H9 (cell line): ENCODE results near the gene ELF3. TPM values are rescaled to one million over a fixed set of nuclear protein-coding genes. Genes with fewer than 3 reads are reported as not detected.

Experiments
- DNase-seq: peaks from one replicate; pipeline ENCODE4 v3.0.0-alpha.2; 2017
- H2AFZ ChIP-seq: one replicate; pipeline ENCODE4 v1.6.1; 2013; ENCODE audit warnings: mild to moderate bottlenecking, low read length, control low read depth, moderate library complexity
- H2AK5ac ChIP-seq: 2 replicates; pipeline ENCODE4 v1.6.1; 2013; ENCODE audit warnings: low read length, control low read depth, mixed read lengths; ENCODE audit not compliant: insufficient read length
- H2BK120ac ChIP-seq: one replicate; pipeline ENCODE4 v1.6.1; 2013; ENCODE audit warnings: low read depth, mild to moderate bottlenecking, low read length, control low read depth, inconsistent platforms; ENCODE audit not compliant: poor library complexity, severe bottlenecking
- H2BK12ac ChIP-seq: 2 replicates; pipeline ENCODE4 v1.6.1; 2013; ENCODE audit warnings: low read length, control low read depth, mixed read lengths, low read depth; ENCODE audit not compliant: insufficient read length
- H2BK15ac ChIP-seq: 2 replicates; pipeline ENCODE4 v1.6.1; 2013; ENCODE audit warnings: low read depth, low read length, control low read depth
- H2BK20ac ChIP-seq: one replicate; pipeline ENCODE4 v1.6.1; 2013; ENCODE audit warnings: low read depth, mild to moderate bottlenecking, low read length, control low read depth, inconsistent platforms; ENCODE audit not compliant: poor library complexity, severe bottlenecking
- H2BK5ac ChIP-seq: 2 replicates; pipeline ENCODE4 v1.6.1; 2013; ENCODE audit warnings: low read length, control low read depth, mixed read lengths; ENCODE audit not compliant: insufficient read length
- H3K14ac ChIP-seq: 2 replicates; pipeline ENCODE4 v1.6.1; 2013; ENCODE audit warnings: low read length, control low read depth; ENCODE audit not compliant: insufficient read depth
- H3K18ac ChIP-seq: 2 replicates; pipeline ENCODE4 v1.6.1; 2013; ENCODE audit warnings: low read depth, mild to moderate bottlenecking, mixed read lengths, low read length, control low read depth; ENCODE audit not compliant: insufficient read length
- H3K23ac ChIP-seq: 2 replicates; pipeline ENCODE4 v1.6.1; 2013; ENCODE audit warnings: low read length, control low read depth, mixed read lengths, low read depth; ENCODE audit not compliant: insufficient read length
- H3K23me2 ChIP-seq: 2 replicates; pipeline ENCODE4 v1.6.1; 2013; ENCODE audit warnings: low read depth, mild to moderate bottlenecking, mixed read lengths, low read length, control low read depth; ENCODE audit not compliant: insufficient read length, poor library complexity, severe bottlenecking
- H3K27ac ChIP-seq: 2 replicates; pipeline ENCODE4 v1.5.1; 2013; ENCODE audit warnings: low read length, control low read depth, mixed read lengths, low read depth; ENCODE audit not compliant: insufficient read length
- H3K27me3 ChIP-seq: 2 replicates; pipeline ENCODE4 v1.6.1; 2013; ENCODE audit warnings: low read length, control low read depth, inconsistent platforms; ENCODE audit not compliant: insufficient read depth
- H3K4ac ChIP-seq: 2 replicates; pipeline ENCODE4 v1.6.1; 2013; ENCODE audit warnings: low read depth, mild to moderate bottlenecking, control low read depth, inconsistent platforms, low read length, moderate library complexity
- H3K4me1 ChIP-seq: 2 replicates; pipeline ENCODE4 v1.6.1; 2013; ENCODE audit warnings: low read length, control low read depth, inconsistent platforms; ENCODE audit not compliant: insufficient read depth
- H3K4me2 ChIP-seq: 2 replicates; pipeline ENCODE4 v1.6.1; 2013; ENCODE audit warnings: low read length, control low read depth, mixed read lengths; ENCODE audit not compliant: insufficient read length, insufficient read depth
- H3K56ac ChIP-seq: 2 replicates; pipeline ENCODE4 v1.6.1; 2013; ENCODE audit warnings: low read depth, mild to moderate bottlenecking, mixed read lengths, low read length, control low read depth; ENCODE audit not compliant: insufficient read length
- H3K79me1 ChIP-seq: 2 replicates; pipeline ENCODE4 v1.6.1; 2013; ENCODE audit warnings: low read depth, mild to moderate bottlenecking, moderate library complexity, low read length, control low read depth, inconsistent platforms; ENCODE audit not compliant: insufficient read depth, poor library complexity, severe bottlenecking
- H3K79me2 ChIP-seq: 2 replicates; pipeline ENCODE4 v1.6.1; 2013; ENCODE audit warnings: low read length, control low read depth, inconsistent platforms; ENCODE audit not compliant: insufficient read depth
- H3K9ac ChIP-seq: 2 replicates; pipeline ENCODE4 v1.6.1; 2013; ENCODE audit warnings: low read length, control low read depth, mixed read lengths; ENCODE audit not compliant: insufficient read length; ENCODE audit errors: extremely low read depth
- H3K9me3 ChIP-seq: one replicate; pipeline ENCODE4 v1.6.1; 2013; ENCODE audit warnings: low read depth, low read length, inconsistent platforms; ENCODE audit not compliant: control insufficient read depth
- H3T11ph ChIP-seq: one replicate; pipeline ENCODE4 v1.6.1; 2013; ENCODE audit warnings: mild to moderate bottlenecking, low read length, control low read depth, inconsistent platforms
- H4K20me1 ChIP-seq: one replicate; pipeline ENCODE4 v1.6.1; 2013; ENCODE audit not compliant: control insufficient read depth, insufficient read length, insufficient read depth
- H4K5ac ChIP-seq: 2 replicates; pipeline ENCODE4 v1.6.1; 2013; ENCODE audit warnings: low read depth, mild to moderate bottlenecking, mixed read lengths, low read length, control low read depth; ENCODE audit not compliant: insufficient read length
- H4K8ac ChIP-seq: replicated peaks from 2 replicates; pipeline ENCODE4 v1.6.1; 2013; ENCODE audit warnings: low read length, control low read depth, mixed read lengths, low read depth; ENCODE audit not compliant: insufficient read length
- H4K91ac ChIP-seq: 2 replicates; pipeline ENCODE4 v1.6.1; 2013; ENCODE audit warnings: low read depth, mild to moderate bottlenecking, moderate library complexity, mixed read lengths, low read length, control low read depth; ENCODE audit not compliant: insufficient read length
- H3K27ac Mint-ChIP-seq, 3 experiments: 2 replicates in 2 of 3; 3 replicates in 1 of 3; pipeline ENCODE4 v1.8.0; 2020 to 2021; ENCODE audit warnings: mixed read lengths in 3 of 3, mild to moderate bottlenecking in 1 of 3, moderate library complexity in 1 of 3
- H3K27me3 Mint-ChIP-seq: 2 replicates; pipeline ENCODE4 v1.8.0; 2021; ENCODE audit warnings: low read depth, mild to moderate bottlenecking, moderate library complexity, mixed read lengths
- H3K36me3 Mint-ChIP-seq, 3 experiments: 2 replicates in 2 of 3; 3 replicates in 1 of 3; pipeline ENCODE4 v1.8.0; 2020 to 2021; ENCODE audit warnings: low read depth in 3 of 3, mixed read lengths in 3 of 3; ENCODE audit not compliant: insufficient read depth in 1 of 3
- H3K4me1 Mint-ChIP-seq, 2 experiments: 2 replicates each; pipeline ENCODE4 v1.8.0; 2020; ENCODE audit warnings: mixed read lengths in 2 of 2
- H3K4me3 Mint-ChIP-seq, 2 experiments: 2 replicates in 1 of 2; 3 replicates in 1 of 2; pipeline ENCODE4 v1.8.0; 2020 to 2021; ENCODE audit warnings: mild to moderate bottlenecking in 2 of 2, mixed read lengths in 2 of 2, moderate library complexity in 1 of 2
- H3K9me3 Mint-ChIP-seq, 2 experiments: 2 replicates in 1 of 2; 3 replicates in 1 of 2; pipeline ENCODE4 v1.8.0; 2020; ENCODE audit warnings: mild to moderate bottlenecking in 2 of 2, mixed read lengths in 2 of 2, moderate library complexity in 1 of 2
- WGBS: extraction: QIAGEN DNeasy Blood & Tissue Kit; methylation state at CpG from one replicate; pipeline ENCODE4 v1.1.7; 2013; ENCODE audit warnings: missing lambda C conversion rate, low lambda C conversion rate, mixed read lengths; ENCODE audit not compliant: insufficient read length; ENCODE audit errors: extremely low coverage; 5-methylcytosine and 5-hydroxymethylcytosine counted together
- total RNA-seq: library from RNA; stranded (reverse); gene quantifications from 2 replicates; pipeline ENCODE4 v1.2.1, GENCODE V29; 2021
- TF ChIP-seq, protein P1 (sequence below): fragments of 200-600 bp; sonication (generic); conservative IDR thresholded peaks from 3 replicates; pipeline ENCODE4 v1.8.0; 2021; ENCODE audit warnings: antibody characterized with exemption, mild to moderate bottlenecking

The ELF3 gene
- total RNA-seq, 1 experiment from 2014 or later = 10.4 TPM

DNA sequence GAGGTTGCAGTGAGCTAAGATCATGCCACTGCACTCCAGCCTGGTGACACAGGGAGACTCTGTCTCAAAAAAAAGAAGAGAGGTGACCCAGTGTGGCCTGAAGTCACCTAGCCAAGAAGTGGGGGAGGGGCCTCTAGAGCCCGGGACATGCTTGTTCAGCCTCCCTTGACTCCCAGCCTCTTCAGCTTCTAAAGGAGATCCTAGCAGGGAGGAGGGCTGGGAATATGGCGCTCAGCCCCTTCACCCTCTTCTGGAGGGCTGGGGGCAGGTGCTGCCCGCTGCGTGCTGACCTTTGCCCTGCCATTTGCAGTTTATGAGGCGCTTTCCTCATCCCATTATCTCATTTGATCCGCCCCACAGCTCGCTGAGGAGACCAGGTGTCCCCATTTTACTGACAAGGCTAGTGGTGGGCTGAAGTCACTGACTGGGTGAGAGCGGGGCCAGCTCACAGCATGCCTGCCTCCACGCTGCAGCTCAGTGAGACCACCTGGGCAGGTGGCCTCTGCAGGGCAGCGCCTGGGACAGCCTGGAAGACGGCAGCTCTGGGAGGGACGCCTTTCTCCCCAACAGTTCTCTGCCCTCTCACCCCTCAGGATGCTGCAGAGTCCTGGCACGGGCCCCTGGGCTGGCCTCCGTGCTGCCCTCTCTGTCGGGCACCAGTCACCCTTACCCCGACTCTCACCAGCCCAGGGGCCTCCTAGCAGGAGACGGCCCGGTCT lies 7.5 kb downstream of the ELF3 start:
- H3K18ac ChIP-seq = no peak overlapping the region
- H2BK120ac ChIP-seq = no peak overlapping the region
- H4K20me1 ChIP-seq = no peaks in the 10 kb centered on the region
- H3K79me2 ChIP-seq = no peaks in the 10 kb centered on the region
- no peak overlapping the region for H2AFZ ChIP-seq
- no peak overlapping the region for H3K4ac ChIP-seq
- H3K27ac ChIP-seq = no peak overlapping the region
- H3K4me3 Mint-ChIP-seq = no peak overlapping the region
- DNase-seq = no peak
- no peaks in the 10 kb centered on the region for H3K23me2 ChIP-seq
- H3T11ph ChIP-seq = no peak overlapping the region
- TF ChIP-seq, protein P1, sequence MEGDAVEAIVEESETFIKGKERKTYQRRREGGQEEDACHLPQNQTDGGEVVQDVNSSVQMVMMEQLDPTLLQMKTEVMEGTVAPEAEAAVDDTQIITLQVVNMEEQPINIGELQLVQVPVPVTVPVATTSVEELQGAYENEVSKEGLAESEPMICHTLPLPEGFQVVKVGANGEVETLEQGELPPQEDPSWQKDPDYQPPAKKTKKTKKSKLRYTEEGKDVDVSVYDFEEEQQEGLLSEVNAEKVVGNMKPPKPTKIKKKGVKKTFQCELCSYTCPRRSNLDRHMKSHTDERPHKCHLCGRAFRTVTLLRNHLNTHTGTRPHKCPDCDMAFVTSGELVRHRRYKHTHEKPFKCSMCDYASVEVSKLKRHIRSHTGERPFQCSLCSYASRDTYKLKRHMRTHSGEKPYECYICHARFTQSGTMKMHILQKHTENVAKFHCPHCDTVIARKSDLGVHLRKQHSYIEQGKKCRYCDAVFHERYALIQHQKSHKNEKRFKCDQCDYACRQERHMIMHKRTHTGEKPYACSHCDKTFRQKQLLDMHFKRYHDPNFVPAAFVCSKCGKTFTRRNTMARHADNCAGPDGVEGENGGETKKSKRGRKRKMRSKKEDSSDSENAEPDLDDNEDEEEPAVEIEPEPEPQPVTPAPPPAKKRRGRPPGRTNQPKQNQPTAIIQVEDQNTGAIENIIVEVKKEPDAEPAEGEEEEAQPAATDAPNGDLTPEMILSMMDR = no peak
- no peak overlapping the region for H2BK5ac ChIP-seq
- no CpG with 5 or more reads among the region's 18 CpGs for WGBS
- H3K56ac ChIP-seq = no peak overlapping the region
- peaks cover 0 to 36% (median 27%) of the 10 kb centered on the region in 3 experiments; a peak in 4 of 7 replicates for H3K36me3 Mint-ChIP-seq
- no peaks in the 10 kb centered on the region; the same call in 1 of the 2 replicates for H3K27me3 Mint-ChIP-seq
- H4K91ac ChIP-seq = no peak overlapping the region
- H4K8ac ChIP-seq = no peak overlapping the region
- no peaks in the 10 kb centered on the region for H3K27me3 ChIP-seq
- H3K4me2 ChIP-seq = no peak overlapping the region
- H3K79me1 ChIP-seq = no peaks in the 10 kb centered on the region
- H2BK12ac ChIP-seq = no peak overlapping the region
- H3K4me1 Mint-ChIP-seq = peaks cover 12 to 18% of the 10 kb centered on the region in 2 experiments
- no peak overlapping the region; a peak in 1 of 7 replicates for H3K27ac Mint-ChIP-seq
- no peaks in the 10 kb centered on the region; the same call in 1 of the 2 replicates for H3K4me1 ChIP-seq
- no peak overlapping the region for H3K9ac ChIP-seq
- no peak overlapping the region for H2BK20ac ChIP-seq
- H3K9me3 Mint-ChIP-seq = no peaks in the 10 kb centered on the region
- no peaks in the 10 kb centered on the region for H3K9me3 ChIP-seq
- H3K14ac ChIP-seq = no peak overlapping the region
- no peak overlapping the region for H4K5ac ChIP-seq
- no peak overlapping the region for H3K23ac ChIP-seq
- H2BK15ac ChIP-seq = no peak overlapping the region
- H2AK5ac ChIP-seq = no peak overlapping the region
